ENCODE measurements around the gene CGNL1.

CGNL1 gene

DNA sequence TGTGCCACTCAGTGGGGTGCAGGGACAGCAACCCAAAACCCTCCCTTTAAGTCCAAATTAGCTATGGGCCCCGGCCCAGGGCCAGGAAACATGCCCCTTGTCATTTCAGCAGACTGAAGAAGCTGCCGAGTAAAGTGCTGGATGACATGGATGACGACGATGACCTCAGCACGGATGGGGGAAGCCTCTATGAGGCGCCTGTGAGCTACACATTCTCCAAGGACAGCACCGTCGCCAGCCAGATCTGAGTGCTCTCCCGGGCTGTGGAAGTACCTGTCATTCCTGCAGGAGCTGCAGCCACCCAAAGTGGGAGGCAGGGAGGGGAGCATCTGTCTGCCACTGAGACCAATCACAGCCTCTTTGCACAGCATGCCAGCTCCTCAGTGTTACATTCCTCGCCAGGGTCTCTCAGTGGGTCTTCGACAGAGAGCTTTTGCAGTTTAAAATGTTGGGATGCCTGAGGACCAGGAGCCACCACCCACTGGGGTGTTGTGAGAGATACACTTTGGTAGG is 171.0 kb downstream of the CGNL1 start:
- no peaks in the 10 kb centered on the region for H3K27me3 ChIP-seq (ENCODE audit: low read depth, low read length)

DNA sequence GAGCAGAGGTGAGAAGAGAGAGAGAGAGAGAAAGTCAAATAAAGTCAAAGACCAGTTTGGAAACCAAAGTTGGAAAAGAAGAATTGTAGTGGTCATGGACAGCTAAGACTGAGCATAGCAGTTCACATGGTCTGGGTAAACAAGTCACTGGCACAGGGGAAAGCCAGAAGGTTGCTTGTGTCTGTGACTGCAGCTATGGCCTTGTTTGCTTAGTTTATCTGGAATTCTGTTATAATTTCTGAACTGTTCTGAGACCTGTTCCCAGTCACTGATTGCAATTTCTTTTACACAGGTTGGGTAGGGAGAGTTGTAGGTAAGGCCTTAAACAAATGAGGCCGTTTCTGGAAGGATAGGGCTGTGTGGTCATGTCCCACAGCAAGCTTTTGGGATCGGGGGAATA is 172.0 kb downstream of the CGNL1 start:
- Histone ChIP-seq H3K4me2 (ENCODE audit: low read length) (no peak overlapping the region), H3K9ac (ENCODE audit: low read length) (no peak overlapping the region), H3K79me2 (ENCODE audit: low read length) (no peaks in the 10 kb centered on the region), H3K4me3 (ENCODE audit: low read length) (no peak overlapping the region), H4K20me1 (ENCODE audit: insufficient read depth, low read length) (no peaks in the 10 kb centered on the region), H3K9me3 (ENCODE audit: insufficient read depth, low read length) (no peaks in the 10 kb centered on the region), H3K4me1 (ENCODE audit: low read length) (peaks cover 3% of the 10 kb centered on the region), H3K27ac (ENCODE audit: low read length) (no peak overlapping the region), H3K27me3 (ENCODE audit: low read depth, low read length) (no peaks in the 10 kb centered on the region), H3K36me3 (replicated peaks; ENCODE audit: low read depth, low read length) (no peaks in the 10 kb centered on the region), H2AFZ (ENCODE audit: low read depth, low read length) (no peak overlapping the region)
- TF ChIP-seq, protein P1, sequence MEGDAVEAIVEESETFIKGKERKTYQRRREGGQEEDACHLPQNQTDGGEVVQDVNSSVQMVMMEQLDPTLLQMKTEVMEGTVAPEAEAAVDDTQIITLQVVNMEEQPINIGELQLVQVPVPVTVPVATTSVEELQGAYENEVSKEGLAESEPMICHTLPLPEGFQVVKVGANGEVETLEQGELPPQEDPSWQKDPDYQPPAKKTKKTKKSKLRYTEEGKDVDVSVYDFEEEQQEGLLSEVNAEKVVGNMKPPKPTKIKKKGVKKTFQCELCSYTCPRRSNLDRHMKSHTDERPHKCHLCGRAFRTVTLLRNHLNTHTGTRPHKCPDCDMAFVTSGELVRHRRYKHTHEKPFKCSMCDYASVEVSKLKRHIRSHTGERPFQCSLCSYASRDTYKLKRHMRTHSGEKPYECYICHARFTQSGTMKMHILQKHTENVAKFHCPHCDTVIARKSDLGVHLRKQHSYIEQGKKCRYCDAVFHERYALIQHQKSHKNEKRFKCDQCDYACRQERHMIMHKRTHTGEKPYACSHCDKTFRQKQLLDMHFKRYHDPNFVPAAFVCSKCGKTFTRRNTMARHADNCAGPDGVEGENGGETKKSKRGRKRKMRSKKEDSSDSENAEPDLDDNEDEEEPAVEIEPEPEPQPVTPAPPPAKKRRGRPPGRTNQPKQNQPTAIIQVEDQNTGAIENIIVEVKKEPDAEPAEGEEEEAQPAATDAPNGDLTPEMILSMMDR (IDR thresholded peaks at IDR 0.05; ENCODE audit: low read depth, low read length) = no peak
- no peak for TF ChIP-seq EZH2phosphoT487 (IDR thresholded peaks at IDR 0.05; ENCODE audit: low read depth)

More for the DNA sequence above, 171.0 kb downstream of the CGNL1 start:
- Histone ChIP-seq H2AFZ (ENCODE audit: low read depth, low read length) (no peak overlapping the region), H3K79me2 (ENCODE audit: low read length) (no peaks in the 10 kb centered on the region), H3K4me1 (ENCODE audit: low read length) (peaks cover 14% of the 10 kb centered on the region), H3K36me3 (replicated peaks; ENCODE audit: low read depth, low read length) (no peaks in the 10 kb centered on the region), H3K9me3 (ENCODE audit: insufficient read depth, low read length) (no peaks in the 10 kb centered on the region), H3K4me3 (ENCODE audit: low read length) (no peak overlapping the region), H3K27ac (ENCODE audit: low read length) (no peak overlapping the region), H4K20me1 (ENCODE audit: insufficient read depth, low read length) (no peaks in the 10 kb centered on the region), H3K4me2 (ENCODE audit: low read length) (no peak overlapping the region), H3K9ac (ENCODE audit: low read length) (no peak overlapping the region)
- TF ChIP-seq, protein P1 (IDR thresholded peaks at IDR 0.05; ENCODE audit: low read depth, low read length) = no peak
- no peak for TF ChIP-seq EZH2phosphoT487 (IDR thresholded peaks at IDR 0.05; ENCODE audit: low read depth)

DNA sequence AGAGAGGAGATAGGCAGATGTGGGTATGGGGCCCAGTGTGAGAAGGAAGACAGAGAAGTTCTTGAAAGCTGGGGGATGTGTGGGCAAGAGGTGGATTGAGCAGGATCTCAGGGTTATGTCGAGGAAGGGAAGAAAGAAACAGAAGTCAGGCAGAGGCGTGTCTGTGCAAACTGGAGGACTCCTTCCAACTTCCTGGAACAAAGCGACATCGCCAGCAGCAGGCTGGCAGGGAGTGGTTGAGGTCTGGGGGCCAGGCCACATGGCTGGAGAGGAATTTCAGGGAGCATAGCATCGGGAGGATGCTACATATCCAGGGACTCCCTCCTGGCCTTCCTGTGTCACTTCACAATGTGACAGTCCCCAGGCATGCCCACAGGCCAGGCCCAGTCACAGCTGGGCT is 172.5 kb downstream of the CGNL1 start:
- Histone ChIP-seq H2AFZ (ENCODE audit: low read depth, low read length) (no peak overlapping the region), H3K27me3 (ENCODE audit: low read depth, low read length) (no peaks in the 10 kb centered on the region), H3K4me1 (ENCODE audit: low read length) (no peaks in the 10 kb centered on the region), H3K27ac (ENCODE audit: low read length) (no peak overlapping the region), H3K36me3 (replicated peaks; ENCODE audit: low read depth, low read length) (no peaks in the 10 kb centered on the region), H3K9me3 (ENCODE audit: insufficient read depth, low read length) (no peaks in the 10 kb centered on the region), H3K9ac (ENCODE audit: low read length) (no peak overlapping the region), H4K20me1 (ENCODE audit: insufficient read depth, low read length) (no peaks in the 10 kb centered on the region), H3K79me2 (ENCODE audit: low read length) (no peaks in the 10 kb centered on the region), H3K4me2 (ENCODE audit: low read length) (no peak overlapping the region), H3K4me3 (ENCODE audit: low read length) (no peak overlapping the region)
- TF ChIP-seq, protein P1 (IDR thresholded peaks at IDR 0.05; ENCODE audit: low read depth, low read length) = no peak
- TF ChIP-seq EZH2phosphoT487 (IDR thresholded peaks at IDR 0.05; ENCODE audit: low read depth) = no peak

DNA sequence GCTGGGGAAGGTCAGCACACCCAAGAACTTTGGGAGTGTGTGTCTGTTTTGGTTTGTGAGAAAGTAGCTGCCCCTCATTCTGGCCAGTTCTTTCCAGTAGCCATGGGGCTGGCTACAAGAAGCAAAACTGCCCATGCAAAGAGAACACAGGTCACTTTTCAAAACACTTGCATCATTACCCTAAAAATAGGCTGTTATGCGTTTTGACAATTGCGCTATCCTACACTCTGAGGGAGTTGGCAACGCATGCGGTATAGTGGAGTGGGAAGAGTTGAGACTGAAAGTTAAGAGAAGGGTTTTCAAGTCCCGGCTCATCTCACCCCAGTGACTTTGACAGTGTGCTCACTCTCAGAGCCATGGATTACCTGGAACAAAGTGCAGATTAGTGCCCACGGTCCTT is 173.6 kb downstream of the CGNL1 start:
- H3K27ac ChIP-seq (ENCODE audit: low read length) = no peak overlapping the region
- no peaks in the 10 kb centered on the region for H3K27me3 ChIP-seq (ENCODE audit: low read depth, low read length)
- H3K79me2 ChIP-seq (ENCODE audit: low read length) = no peaks in the 10 kb centered on the region
- no peak overlapping the region for H2AFZ ChIP-seq (ENCODE audit: low read depth, low read length)
- no peaks in the 10 kb centered on the region for H3K9me3 ChIP-seq (ENCODE audit: insufficient read depth, low read length)
- no peaks in the 10 kb centered on the region for H3K36me3 ChIP-seq (replicated peaks; ENCODE audit: low read depth, low read length)
- no peak overlapping the region for H3K9ac ChIP-seq (ENCODE audit: low read length)
- H3K4me3 ChIP-seq (ENCODE audit: low read length) = no peak overlapping the region
- no peaks in the 10 kb centered on the region for H4K20me1 ChIP-seq (ENCODE audit: insufficient read depth, low read length)
- H3K4me2 ChIP-seq (ENCODE audit: low read length) = no peak overlapping the region
- H3K4me1 ChIP-seq (ENCODE audit: low read length) = no peaks in the 10 kb centered on the region
- TF ChIP-seq, protein P1 (IDR thresholded peaks at IDR 0.05; ENCODE audit: low read depth, low read length) = no peak
- TF ChIP-seq EZH2phosphoT487 (IDR thresholded peaks at IDR 0.05; ENCODE audit: low read depth) = no peak

Data from OCI-LY3 (cell line).